Osteocyte (in vitro differentiated cells): ENCODE results near the gene UPP2. TPM values are rescaled to one million over a fixed set of nuclear protein-coding genes. Genes with fewer than 3 reads are reported as not detected.

ENCODE experiments used
- DNase-seq: peaks from one replicate; pipeline ENCODE4 v3.0.0; 2021; ENCODE audit warnings: mixed read lengths; ENCODE audit not compliant: unreplicated experiment; ENCODE audit errors: extremely low spot score
- H3K27ac Mint-ChIP-seq: one replicate; pipeline ENCODE4 v1.8.0; 2021; ENCODE audit warnings: mild to moderate bottlenecking, mixed read lengths; ENCODE audit not compliant: unreplicated experiment
- H3K27me3 Mint-ChIP-seq: one replicate; pipeline ENCODE4 v1.8.0; 2021; ENCODE audit warnings: mixed read lengths; ENCODE audit not compliant: unreplicated experiment
- H3K36me3 Mint-ChIP-seq: one replicate; pipeline ENCODE4 v1.8.0; 2021; ENCODE audit warnings: mixed read lengths; ENCODE audit not compliant: unreplicated experiment
- H3K4me1 Mint-ChIP-seq: one replicate; pipeline ENCODE4 v1.8.0; 2021; ENCODE audit warnings: mixed read lengths; ENCODE audit not compliant: unreplicated experiment
- H3K4me3 Mint-ChIP-seq: one replicate; pipeline ENCODE4 v1.8.0; 2021; ENCODE audit warnings: mild to moderate bottlenecking, moderate library complexity, mixed read lengths; ENCODE audit not compliant: unreplicated experiment
- H3K9me3 Mint-ChIP-seq: one replicate; pipeline ENCODE4 v1.8.0; 2021; ENCODE audit warnings: mixed read lengths; ENCODE audit not compliant: unreplicated experiment
- CTCF ChIP-seq: fragments of 200-600 bp; sonication (generic); IDR thresholded peaks from 2 replicates; pipeline ENCODE4 v1.5.0; 2021; ENCODE audit warnings: antibody characterized with exemption, mild to moderate bottlenecking, moderate library complexity
- total RNA-seq: library from RNA; stranded (reverse); gene quantifications from 2 replicates; pipeline ENCODE4 v1.2.1, GENCODE V29; 2021

UPP2 gene
- total RNA-seq, 1 donor from 2014 or later = not detected

DNA sequence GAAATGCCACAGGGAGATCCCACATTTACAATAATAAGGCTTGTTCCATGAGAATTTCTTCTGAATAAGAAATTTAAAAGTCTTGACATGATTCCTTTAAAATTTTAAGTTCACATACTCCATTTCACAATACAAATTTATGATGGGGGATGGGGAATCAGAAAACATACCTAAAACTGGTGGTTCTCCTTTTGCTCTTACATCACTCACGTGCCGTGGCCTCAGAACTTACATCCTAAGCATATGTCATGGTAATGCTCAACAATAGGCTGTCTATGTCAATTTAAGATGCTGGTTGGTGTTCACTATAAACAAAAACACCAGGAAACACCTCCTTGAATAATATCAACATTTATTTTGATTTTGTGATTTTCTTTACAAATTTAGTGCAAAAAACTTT lies 12.8 kb downstream of the UPP2 start:
- no peak for DNase-seq
- no peaks in the 10 kb centered on the region for H3K9me3 Mint-ChIP-seq
- H3K36me3 Mint-ChIP-seq = peaks cover 2% of the 10 kb centered on the region
- H3K4me1 Mint-ChIP-seq = no peaks in the 10 kb centered on the region
- H3K27me3 Mint-ChIP-seq = peaks cover 2% of the 10 kb centered on the region
- no peak overlapping the region for H3K4me3 Mint-ChIP-seq
- TF ChIP-seq CTCF = no peak
- no peak overlapping the region for H3K27ac Mint-ChIP-seq

DNA sequence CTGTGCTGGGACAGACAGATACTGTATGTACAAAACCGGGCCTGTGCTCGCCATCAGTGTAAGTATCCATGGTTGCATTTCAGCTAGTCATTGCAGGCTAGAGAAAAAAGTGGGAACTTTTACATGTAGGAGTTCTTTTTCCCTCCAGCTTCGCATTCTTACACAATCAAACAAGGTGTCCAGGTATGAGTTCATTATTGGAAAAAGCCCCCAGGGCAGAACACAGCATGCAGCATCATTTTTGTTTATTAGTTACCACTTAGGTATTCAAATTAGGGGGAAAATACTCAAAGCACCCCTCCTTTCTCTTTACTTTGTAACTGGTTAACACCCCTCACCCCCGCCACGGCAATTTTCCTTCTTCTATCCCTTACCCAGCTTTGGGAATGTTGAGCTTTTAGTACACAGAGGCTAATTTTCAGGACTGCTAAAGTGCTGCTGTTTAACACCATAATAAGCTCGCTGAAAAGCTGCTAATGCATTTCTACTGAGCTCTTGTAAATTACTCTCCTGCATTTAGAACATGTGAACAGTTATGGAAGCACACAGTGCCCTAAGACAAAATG lies 13.6 kb downstream of the UPP2 start:
- H3K27ac Mint-ChIP-seq = no peak overlapping the region
- DNase-seq = no peak
- no peaks in the 10 kb centered on the region for H3K4me1 Mint-ChIP-seq
- no peak for TF ChIP-seq CTCF
- no peaks in the 10 kb centered on the region for H3K9me3 Mint-ChIP-seq
- H3K36me3 Mint-ChIP-seq = peaks cover 2% of the 10 kb centered on the region
- no peaks in the 10 kb centered on the region for H3K27me3 Mint-ChIP-seq
- H3K4me3 Mint-ChIP-seq = no peak overlapping the region

DNA sequence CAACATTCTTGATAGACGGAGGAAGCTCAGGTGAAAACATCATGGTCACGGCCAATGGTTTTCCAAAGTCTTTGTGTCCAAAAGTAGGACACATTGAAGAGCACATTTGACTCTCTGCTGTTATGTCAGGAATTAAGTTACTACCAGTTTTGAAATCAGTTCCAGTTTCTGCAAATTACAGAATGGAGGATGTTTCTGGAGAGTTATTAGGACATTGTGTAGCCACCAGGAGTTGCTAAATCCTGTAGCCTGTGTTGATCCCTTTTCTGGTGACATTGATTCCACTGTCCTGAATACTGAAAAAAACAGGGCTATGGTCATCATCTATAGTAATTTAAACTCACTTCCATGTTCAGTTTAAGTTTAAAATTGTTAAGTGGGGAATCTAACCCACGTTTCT lies 15.3 kb downstream of the UPP2 start:
- Mint-ChIP-seq H3K27me3 (no peaks in the 10 kb centered on the region), H3K4me3 (no peak overlapping the region), H3K27ac (no peak overlapping the region), H3K36me3 (peaks cover 2% of the 10 kb centered on the region), H3K4me1 (no peaks in the 10 kb centered on the region), H3K9me3 (no peaks in the 10 kb centered on the region)
- TF ChIP-seq CTCF = no peak
- DNase-seq = no peak

DNA sequence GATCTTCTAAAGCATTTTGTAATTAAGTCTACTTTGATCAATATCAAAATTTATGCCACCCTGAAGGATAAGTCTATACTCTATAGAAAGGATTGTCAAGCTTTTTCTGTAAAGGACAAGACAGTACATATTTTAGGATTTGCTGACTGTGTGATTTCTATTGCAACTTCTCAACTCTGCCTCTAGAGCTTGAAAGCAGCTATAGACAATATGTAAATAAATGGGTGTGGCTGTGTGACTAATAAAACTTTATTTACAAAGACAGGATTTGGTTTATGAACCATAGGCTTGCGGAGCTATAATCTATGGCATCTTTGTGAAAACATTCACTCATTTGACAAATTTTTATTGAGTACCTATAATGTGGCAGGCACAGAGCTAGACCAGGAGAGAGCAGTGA lies 18.4 kb downstream of the UPP2 start:
- no peaks in the 10 kb centered on the region for H3K36me3 Mint-ChIP-seq
- no peak for TF ChIP-seq CTCF
- H3K27me3 Mint-ChIP-seq = peaks cover 6% of the 10 kb centered on the region
- no peak overlapping the region for H3K4me3 Mint-ChIP-seq
- no peak for DNase-seq
- no peaks in the 10 kb centered on the region for H3K9me3 Mint-ChIP-seq
- no peaks in the 10 kb centered on the region for H3K4me1 Mint-ChIP-seq
- no peak overlapping the region for H3K27ac Mint-ChIP-seq

DNA sequence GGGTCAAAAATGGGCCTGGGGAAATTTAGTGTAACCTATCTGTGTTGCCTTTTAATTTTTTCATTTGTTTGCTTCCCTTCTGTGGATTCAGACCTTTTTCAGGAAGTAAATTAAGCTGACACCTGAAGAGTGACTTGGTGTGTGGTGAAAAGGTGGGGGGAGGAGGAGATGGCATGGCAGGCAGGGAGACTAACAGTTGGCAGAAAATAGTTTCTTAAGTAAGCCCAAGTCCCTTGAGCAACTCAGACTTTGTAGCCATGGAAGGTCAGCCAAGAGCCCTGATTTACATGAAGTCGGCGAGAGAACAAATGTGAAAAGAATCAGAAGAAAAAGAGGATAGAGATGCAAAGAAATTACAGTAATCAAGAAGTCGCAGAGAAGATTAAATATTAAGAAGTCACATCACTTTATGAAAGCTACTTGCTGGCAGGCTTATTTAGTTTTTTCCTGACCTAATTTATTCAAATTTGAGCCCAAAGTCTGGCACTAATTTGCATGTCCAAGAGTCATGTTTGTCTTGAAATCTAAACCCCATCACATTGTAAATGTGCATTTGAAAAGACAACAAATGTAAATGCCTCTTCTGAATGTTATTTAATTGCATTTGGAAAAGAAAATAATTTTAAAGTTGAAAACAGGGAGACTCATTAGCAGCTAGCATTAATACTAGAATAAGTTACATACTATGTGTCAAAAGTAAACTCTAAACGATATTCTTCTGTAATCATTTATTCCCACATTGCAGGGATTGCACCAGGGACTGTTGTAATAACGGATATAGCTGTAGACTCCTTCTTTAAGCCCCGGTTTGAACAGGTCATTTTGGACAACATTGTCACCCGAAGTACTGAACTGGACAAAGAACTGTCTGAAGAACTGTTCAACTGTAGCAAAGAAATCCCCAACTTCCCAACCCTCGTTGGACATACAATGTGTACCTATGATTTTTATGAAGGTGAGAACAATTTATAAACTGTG lies 19.3 kb downstream of the UPP2 start:
- H3K4me1 Mint-ChIP-seq = no peaks in the 10 kb centered on the region
- peaks cover 6% of the 10 kb centered on the region for H3K27me3 Mint-ChIP-seq
- TF ChIP-seq CTCF = no peak
- H3K4me3 Mint-ChIP-seq = no peak overlapping the region
- no peak for DNase-seq
- no peaks in the 10 kb centered on the region for H3K9me3 Mint-ChIP-seq
- H3K27ac Mint-ChIP-seq = no peak overlapping the region
- H3K36me3 Mint-ChIP-seq = no peaks in the 10 kb centered on the region
